Left renal cortex interstitium (tissue), 4 donors: Measurements from ENCODE around the gene SLC23A2. TPM values are rescaled to one million over a fixed set of nuclear protein-coding genes. Genes with fewer than 3 reads are reported as not detected.

Experiments
- DNase-seq, 4 donors: peaks; one replicate each; pipeline ENCODE4 v3.0.0-alpha.2; 2013; ENCODE audit warnings: low read depth in 4 of 4, low spot score in 2 of 4, missing footprints in 1 of 4
- polyA plus RNA-seq, 4 donors: library from polyadenylated mRNA; unstranded; fragments of 120-200 nt; gene quantifications; one replicate each; pipeline ENCODE4 v1.2.1, GENCODE V29; 2013; ENCODE audit not compliant: insufficient read length in 4 of 4

Gene SLC23A2
- polyA plus RNA-seq, 4 donors, result 20.0 to 25.3 (median 22.8) TPM

DNA sequence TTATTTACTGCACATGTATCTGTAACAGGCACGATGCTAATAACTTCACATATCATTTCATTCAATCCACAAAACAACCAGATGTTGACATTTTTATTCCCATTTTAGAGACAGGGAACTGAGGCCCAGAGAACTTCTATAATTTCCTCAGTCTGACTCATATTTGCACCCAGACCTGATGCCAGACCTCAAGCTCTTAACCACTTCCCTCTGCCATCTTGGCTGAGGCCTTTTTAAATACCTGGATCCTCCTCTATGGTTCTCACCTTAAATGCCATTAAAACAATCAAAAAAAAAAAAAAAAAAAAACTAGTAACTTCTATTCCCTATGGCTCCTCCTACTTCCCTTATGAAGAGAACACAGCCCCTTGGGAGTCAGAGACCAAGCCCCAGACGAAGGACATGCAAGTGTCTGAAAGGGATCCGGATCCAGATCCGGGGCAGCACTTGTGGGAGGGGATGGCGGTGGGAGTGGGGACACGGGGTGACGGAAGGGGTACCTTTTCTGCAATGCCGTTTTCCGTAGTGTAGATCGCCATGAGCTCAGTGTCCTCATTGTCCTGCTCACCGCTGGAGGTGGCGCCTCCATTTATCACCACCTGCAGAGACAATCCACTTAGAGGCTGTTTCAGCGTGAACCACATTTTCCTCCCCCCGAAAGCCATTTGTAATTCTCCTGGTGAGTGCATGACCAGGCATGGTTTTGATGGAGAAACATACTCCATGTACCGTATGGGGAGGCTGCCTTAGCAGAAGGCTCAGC lies 88.7 kb downstream of the SLC23A2 start:
- no peak for DNase-seq

DNA sequence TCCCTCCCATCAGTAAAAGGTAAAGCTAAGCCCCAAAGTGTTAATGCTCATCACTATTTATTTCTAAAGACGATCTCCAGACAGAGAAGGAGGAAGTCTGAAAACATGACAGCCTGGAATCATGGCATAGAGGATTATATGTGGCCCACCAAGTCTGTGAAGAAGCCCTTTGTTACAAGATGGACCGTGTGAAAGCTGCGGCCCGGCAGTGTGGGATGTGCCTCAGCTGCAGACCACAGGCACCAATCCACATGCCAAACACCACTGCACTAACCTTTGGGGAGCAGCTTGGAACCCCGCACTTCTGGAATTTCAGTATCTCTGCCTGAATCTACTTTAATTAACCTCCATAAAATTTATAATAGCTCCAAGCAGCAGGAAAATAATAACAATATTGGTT lies 90.4 kb downstream of the SLC23A2 start:
- DNase-seq, result no peak

DNA sequence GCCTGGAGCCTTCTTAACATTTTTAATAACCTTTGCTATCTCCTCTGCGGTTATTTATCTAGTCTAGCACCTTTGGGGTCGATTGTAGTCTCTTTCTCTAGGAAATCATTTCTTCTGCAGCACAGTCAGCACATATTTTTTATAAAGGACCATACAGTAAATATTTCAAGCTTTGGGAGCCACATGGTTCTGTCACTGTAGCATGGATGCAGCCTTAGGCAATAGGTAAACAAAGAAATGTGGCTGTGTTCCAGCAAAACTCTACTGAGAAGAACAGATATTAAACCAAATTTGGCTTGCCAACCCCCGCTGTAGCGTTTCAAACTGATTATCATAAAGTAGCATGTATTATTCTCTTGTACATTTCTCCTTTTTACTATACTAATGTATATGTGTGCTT lies 95.7 kb downstream of the SLC23A2 start:
- no peak for DNase-seq

DNA sequence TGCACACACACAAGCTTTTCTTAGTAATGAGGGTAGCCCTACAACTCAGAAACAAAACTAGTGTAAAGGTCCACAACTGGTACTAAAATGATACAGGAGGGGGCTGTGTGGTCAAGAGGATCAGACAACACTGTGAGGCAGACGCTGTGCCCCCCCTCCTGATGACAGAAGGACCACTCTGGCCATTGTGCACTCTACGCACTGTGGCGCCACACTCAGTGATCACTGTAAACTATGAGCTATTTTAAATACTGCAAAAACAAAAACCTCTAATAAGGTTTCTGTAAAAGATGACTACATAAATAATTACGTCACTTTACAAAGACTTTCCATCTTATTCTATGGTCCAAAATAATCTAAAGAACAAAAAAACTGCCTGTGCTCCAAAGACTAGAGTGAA lies 96.1 kb downstream of the SLC23A2 start:
- DNase-seq, result no peak

DNA sequence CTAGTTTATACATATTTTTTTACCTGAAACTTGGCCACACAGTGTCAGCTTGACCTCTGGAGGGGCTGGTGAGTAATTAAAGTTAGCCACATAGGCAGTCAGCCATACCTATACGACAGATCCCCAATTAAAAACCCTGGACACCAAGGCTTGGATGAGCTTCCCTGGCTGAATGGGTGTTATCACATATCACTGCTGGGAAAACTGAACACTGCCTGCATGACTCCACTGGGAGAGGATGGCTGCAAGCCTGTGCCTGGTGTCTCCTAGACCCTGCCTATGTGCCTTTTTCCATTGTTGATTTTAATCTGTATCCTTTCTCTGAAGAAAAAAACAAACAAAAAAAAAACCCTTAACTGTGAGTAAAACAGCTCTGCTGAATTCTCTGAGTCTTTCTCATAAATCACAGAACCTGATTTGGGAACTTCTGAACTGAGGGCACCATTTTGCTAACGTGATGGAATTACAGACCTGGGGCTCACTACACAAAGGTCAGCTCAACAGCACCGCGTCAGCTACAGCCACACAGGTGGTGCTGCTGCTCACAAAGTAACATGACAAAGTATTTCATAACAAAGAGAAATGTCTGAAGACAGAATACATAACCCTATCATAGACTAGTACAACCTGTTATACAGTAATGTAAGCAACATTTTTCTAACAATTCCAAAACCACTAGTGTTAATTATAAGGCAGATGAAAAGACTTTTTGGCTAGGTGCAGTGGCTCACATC lies 97.0 kb downstream of the SLC23A2 start:
- DNase-seq, result no peak

DNA sequence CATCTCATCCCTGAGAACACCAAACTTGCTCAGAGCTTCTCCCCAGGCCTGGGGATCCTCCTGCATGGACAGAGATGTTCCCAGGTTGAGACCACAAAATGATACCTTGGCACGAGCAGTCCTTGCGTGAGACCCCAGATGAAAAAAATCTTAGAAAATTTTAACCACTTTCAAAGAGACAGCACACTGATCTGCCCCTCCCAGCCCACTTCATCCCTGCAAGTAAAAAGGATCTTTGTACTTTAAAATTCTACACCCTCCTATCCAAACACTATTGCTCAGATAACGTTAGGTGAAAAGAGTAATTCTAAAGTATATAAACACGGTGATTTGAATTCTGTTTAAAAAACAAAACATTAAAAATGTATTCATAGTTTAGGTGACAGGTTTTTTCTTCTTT lies 98.5 kb downstream of the SLC23A2 start:
- no peak for DNase-seq

GRCh38 chr20:4901031-4901818 lies 100.1 kb downstream of the SLC23A2 start:
- no peak for DNase-seq

- DNase-seq, result no peak
Observed at GRCh38 chr20:4898282-4899244, 102.7 kb downstream of the SLC23A2 start.

DNA sequence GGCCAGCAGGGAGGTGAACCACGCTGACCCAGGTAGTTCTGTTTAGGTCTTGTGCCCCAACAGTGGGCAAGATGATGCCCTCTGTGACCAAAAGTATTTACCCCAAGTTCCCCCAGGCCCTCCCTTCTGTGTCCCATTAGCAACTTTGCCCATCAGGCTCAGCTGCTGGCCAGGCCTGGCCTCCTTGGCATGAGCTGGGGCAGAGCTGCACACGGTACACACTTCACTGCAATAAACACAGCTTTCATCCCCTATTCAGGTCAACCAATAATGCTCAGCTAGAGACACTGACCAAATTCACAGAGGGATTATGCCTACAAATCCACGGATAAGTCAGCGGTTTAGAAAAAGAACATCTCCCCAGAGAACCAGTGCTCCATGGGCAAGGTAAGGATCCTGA lies 103.7 kb downstream of the SLC23A2 start:
- no peak for DNase-seq

GRCh38 chr20:4896971-4897497 lies 104.3 kb downstream of the SLC23A2 start:
- no peak for DNase-seq

DNA sequence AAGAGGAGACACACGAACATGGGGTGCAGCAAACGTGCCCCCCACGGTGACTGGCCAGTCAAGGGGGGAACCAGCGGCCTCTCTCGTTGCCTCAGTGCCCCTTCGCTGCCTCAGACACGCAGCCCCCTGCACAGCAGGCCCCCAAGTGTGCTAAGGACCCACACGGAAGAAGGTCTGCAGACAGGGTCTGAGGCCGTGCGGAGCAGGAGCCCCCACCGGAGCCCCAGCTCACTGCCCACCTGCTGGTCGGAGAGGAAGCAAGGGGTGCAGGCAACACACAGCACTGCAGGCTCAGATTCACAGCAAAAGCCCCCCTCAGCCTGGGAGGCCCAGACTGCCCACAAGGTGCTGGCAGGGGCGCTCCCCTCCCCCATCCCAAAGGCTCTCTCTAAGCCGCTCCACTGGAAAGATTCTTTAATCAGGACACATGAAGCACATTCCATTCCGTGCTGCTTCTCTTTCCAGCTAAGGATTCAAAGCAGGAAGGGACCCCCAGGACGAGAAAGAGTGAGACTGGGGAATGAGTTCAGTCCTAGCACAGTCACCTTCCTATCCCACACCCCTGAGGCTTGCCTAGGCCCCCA lies 105.1 kb downstream of the SLC23A2 start:
- DNase-seq, result no peak

DNA sequence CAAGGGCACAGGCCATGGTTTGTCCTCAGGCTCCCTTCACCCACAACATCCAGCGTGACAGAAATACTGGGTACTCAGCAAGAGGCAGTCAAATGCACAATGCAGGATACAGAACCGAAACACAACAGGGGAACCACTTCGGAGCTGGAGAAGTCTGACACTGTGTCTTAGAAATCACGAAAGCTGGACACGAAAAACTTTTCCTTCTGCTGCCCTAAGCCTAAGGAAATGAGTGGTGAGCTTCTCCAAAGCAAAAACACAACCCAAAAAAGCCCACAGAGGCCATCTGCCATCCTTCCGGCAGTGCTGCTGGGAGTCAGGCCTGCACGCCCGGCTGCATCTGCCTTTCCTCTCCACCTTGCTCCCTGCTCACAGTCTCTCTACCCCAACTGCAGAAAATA lies 106.3 kb downstream of the SLC23A2 start:
- DNase-seq, result no peak

DNA sequence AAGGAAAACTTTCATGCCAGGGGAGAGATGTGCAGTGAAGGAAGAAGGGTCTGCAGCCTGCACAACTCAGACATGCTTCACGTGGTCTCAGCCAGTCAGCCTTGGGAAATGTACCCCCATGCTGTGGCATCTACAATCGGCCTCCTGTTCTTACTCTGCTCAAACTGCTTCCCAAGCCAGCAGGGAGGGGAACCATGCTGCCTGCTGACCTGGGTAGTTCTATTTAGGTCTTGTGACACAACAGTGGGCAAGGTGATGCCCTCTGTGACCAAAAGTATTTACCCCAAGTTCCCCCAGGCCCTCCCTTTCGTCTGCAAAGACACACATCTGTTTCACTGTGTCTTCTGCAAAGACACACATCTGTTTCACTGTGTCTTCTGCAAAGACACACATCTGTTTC lies 106.9 kb downstream of the SLC23A2 start:
- DNase-seq, result no peak

- no peak for DNase-seq
Observed at GRCh38 chr20:4893709-4894108, 107.6 kb downstream of the SLC23A2 start.

DNA sequence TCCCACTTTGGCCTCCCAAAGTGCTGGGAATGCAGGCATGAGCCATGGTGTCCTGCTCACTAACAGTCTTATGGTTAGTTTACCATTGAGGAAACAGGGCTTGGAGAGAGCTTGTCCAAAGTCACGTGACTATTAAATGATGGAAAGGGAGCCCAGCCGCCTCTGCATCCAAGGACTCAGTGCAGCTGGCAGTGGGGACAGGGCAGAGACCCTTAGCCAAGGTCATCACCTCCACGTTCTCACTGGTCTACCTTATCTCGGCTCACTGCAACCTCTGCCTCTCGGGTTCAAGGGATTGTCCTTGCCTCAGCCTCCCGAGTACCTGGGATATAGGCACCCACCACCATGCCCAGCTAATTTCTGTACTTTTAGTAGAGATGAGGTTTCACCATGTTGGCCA lies 109.3 kb downstream of the SLC23A2 start:
- no peak for DNase-seq

DNA sequence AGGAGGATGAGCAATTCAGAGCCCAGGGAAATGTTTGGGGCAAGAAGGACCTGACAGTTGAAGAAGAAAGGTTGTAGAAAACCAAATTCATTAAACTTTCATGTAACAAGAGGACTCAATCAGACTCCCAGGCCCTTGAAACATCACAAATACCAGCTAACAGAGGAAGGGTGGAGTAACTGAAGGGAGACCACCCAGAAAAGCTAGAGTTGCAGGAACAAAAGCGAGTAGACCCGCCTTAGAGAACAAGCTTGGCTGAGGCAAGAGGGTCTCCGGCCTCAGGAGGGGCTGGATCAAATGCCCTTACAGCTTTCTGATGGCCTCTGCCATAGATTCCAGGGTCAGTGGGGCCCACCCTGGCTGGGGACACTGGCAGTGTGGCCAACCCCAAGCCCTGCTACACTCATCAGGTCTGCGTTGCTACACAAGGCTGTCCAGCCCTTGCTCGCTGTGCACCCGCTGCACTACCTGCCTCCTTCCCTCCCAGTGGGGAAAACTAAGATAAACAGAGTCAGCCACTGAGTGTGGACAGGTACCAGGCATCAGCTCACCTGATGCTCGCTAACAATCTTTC lies 110.0 kb downstream of the SLC23A2 start:
- no peak for DNase-seq

- DNase-seq, result no peak
Observed at GRCh38 chr20:4889446-4889845, 111.9 kb downstream of the SLC23A2 start.

GRCh38 chr20:4887586-4887985 lies 113.7 kb downstream of the SLC23A2 start:
- DNase-seq, result no peak

DNA sequence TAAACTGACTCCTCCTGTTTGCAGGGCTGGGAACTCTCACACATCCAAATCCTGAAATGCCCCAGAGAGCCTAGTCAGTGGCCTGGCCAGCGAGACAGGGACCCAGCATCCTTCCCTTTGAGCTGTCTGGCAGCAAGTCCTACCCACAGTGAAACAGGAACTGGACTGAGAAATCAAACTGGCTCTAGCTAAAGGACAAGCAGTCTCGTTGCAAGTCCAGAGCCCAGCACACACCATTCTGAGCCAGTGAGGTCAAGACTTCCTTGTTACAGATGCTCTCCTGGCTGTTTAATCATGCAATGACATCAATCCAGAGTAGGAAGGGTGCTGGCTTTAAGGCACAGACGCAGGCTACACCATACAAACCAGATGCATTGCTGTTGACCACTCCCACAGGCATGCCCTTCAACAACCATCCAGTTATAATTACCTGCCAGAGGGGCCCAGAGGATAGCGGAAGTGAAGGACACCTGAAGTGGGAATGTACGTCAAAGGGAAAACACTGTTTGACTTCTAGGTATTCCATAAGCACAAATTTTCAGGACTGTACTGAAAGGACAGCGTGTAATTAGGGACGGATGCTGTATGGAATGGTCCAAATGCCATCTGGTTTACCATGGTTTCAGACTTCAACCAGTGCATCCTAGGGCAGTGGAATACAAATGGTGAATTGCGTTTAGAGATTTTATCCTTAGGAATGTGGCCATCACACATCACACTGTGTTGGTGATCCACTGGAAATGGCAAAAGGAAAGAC lies 114.4 kb downstream of the SLC23A2 start:
- DNase-seq, result no peak
